ENCODE results near the gene DBH.

The DBH gene

DNA sequence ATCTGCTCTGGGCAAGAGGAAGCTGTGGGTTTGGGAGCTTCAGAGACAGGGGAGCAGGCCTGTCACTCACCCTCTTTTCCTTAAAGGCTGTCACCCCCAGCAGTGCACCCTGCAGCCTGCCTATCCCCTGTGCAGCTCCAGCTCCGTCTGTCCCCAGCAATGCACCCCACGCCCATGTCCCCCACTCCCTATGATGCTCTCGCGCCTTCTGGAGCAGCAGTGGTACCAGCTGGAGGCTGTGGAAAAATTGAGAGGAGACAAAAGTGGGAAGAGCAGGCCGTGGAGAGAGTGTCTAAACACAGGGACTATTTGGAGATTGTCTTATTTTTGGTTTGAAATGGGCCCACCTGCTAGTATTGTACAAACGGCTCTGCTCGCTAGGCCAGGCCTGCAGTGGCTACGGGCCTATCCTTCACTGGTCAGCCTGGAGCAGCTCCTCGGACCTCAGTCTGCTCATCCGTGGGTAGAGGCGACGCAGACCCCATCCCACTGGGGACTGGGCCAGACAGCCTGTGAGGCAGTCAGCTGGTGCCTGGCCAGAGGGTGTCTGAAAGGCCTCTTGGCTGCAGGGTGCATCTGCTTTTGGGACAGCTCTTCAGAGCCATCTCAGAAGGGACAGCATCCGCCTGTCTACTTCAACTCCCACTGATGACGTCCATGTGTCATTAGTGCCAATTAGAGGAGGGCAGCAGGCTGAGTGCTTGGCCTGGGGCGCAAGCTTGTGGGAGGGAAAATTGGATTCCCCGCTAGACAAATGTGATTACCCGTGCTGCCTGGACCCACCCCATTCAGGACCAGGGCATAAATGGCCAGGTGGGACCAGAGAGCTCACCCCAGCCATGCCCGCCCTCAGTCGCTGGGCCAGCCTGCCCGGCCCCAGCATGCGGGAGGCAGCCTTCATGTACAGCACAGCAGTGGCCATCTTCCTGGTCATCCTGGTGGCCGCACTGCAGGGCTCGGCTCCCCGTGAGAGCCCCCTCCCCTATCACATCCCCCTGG is at the start of gene DBH:
DBH (plus strand) TSS at position 831 of the 999 bp plus-strand sequence; CDS start at position 840, 9 bp downstream.
- H3K4me3 ChIP-seq (replicated peaks; ENCODE audit: low read depth, low read length), result no peak within 1 kb of the TSS
- TF ChIP-seq, protein P1, sequence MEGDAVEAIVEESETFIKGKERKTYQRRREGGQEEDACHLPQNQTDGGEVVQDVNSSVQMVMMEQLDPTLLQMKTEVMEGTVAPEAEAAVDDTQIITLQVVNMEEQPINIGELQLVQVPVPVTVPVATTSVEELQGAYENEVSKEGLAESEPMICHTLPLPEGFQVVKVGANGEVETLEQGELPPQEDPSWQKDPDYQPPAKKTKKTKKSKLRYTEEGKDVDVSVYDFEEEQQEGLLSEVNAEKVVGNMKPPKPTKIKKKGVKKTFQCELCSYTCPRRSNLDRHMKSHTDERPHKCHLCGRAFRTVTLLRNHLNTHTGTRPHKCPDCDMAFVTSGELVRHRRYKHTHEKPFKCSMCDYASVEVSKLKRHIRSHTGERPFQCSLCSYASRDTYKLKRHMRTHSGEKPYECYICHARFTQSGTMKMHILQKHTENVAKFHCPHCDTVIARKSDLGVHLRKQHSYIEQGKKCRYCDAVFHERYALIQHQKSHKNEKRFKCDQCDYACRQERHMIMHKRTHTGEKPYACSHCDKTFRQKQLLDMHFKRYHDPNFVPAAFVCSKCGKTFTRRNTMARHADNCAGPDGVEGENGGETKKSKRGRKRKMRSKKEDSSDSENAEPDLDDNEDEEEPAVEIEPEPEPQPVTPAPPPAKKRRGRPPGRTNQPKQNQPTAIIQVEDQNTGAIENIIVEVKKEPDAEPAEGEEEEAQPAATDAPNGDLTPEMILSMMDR (IDR thresholded peaks at IDR 0.05; ENCODE audit: low read length, missing control alignments), result no peak
- no peak for DNase-seq (ENCODE audit: low read depth)

DNA sequence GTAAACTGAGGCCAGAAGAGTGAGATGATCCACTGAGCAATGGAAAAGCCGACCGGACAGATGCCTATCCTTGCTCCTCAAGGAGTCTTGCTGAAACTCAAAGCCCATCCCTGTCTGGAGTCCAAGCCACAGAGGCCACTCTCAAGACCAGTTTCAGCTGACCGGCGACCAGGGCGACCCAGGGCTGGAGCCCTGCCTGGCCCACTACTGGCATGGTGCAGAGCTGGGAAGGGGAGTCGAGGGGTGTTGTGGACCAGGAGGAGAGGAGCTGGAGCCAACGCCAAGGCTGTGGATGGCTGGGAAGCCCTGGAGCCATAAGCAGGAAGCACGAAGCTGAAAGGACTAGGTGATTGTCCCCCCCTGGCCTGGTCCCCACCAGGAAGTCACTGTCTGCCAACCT is 49.1 kb upstream of the DBH start:
- TF ChIP-seq, protein P1 (IDR thresholded peaks at IDR 0.05; ENCODE audit: low read length, missing control alignments), result no peak
- DNase-seq (ENCODE audit: low read depth), result no peak
- H3K4me3 ChIP-seq (replicated peaks; ENCODE audit: low read depth, low read length), result no peak overlapping the region

DNA sequence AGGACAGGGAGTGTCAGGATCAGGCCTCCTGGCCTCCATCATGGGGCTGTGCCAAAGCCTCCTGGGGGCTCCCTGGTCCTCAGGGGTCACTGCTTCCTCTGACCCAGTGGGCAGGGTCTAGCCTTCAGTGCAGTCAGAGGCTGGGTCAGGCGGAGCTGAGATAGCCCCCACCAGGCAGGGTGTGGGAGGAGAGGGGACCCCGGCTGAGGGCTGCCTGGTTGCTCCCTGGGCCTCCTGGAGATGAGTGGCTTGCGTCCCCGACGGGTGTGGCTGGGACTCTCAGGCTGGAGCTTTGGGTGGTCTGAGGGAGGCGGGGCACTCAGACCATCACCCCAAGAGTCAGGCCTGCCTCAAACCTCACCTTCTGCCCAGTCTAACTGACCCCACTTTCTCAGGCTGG is 48.7 kb upstream of the DBH start:
- H3K4me3 ChIP-seq (replicated peaks; ENCODE audit: low read depth, low read length), result no peak overlapping the region
- TF ChIP-seq, protein P1 (IDR thresholded peaks at IDR 0.05; ENCODE audit: low read length, missing control alignments), result no peak
- DNase-seq (ENCODE audit: low read depth), result no peak

DNA sequence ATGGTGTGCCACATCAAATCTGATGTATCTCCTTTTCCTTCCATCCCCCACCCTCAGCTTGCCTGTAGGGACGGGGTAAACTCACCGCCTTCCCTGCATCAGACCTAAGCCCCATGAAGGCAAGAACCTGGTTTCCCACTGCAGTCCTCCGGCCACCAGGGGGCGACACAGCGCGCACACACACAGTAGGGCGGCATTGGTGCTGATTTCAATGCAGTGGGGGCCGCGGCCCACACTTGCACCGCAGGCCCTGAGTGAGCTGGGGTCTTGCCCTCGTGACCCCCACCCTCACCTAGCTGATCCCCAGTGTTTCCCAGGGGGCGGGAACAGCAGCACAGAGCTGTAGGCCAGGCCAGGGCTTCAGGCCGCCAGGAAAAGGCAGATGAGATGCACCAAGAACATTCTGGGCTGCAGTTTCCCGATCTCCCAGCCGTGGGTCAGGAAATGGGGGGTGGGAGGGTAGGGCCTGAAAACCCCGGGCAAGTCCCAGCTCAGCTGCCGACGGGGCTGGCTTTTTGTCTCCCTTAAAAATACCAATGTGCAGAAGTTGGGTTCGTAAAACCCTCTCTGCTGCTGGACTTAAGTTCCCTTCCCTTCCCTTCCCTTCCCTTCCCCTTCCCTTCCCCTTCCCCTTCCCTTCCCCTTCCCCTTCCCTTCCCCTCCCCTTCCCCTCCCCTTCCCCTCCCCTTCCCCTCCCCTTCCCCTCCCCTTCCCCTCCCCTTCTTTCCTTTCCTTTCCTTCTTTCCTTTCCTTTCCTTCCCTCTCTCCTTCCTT is 46.5 kb upstream of the DBH start:
- H3K4me3 ChIP-seq (replicated peaks; ENCODE audit: low read depth, low read length), result no peak overlapping the region
- DNase-seq (ENCODE audit: low read depth), result no peak
- TF ChIP-seq, protein P1 (IDR thresholded peaks at IDR 0.05; ENCODE audit: low read length, missing control alignments), result peak; percentile 40

DNA sequence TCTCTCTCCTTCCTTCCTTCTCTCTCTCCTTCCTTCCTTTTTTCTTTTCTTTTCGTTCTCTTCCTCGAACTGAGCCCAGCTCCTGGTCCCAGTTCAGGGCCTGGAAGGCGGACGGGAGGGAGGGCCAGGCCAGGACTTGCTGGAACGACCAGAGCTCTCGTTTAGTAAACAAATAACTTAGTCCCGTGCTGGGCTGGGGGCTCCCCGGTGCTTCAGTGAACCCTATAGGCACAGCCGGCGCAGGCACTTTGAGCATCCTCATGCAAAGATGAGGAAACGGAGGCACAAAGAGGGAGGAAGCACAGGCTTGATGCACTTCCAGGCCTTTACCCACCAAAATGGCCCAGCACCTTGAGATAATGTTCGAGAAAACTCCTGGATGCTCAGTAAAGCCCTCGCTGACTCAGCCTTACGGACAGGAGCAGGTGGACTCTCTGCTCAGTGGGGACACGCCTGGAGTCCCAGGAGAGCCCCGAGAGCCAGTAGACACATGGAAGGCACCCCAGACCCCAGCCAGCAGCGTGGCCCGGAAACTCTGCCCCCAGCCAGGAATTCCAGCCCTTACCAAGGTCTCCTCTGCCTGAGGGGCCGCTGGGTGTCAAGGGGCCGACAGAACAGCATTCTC is 45.8 kb upstream of the DBH start:
- TF ChIP-seq, protein P1 (IDR thresholded peaks at IDR 0.05; ENCODE audit: low read length, missing control alignments), result no peak
- DNase-seq (ENCODE audit: low read depth), result no peak
- H3K4me3 ChIP-seq (replicated peaks; ENCODE audit: low read depth, low read length), result no peak overlapping the region

DNA sequence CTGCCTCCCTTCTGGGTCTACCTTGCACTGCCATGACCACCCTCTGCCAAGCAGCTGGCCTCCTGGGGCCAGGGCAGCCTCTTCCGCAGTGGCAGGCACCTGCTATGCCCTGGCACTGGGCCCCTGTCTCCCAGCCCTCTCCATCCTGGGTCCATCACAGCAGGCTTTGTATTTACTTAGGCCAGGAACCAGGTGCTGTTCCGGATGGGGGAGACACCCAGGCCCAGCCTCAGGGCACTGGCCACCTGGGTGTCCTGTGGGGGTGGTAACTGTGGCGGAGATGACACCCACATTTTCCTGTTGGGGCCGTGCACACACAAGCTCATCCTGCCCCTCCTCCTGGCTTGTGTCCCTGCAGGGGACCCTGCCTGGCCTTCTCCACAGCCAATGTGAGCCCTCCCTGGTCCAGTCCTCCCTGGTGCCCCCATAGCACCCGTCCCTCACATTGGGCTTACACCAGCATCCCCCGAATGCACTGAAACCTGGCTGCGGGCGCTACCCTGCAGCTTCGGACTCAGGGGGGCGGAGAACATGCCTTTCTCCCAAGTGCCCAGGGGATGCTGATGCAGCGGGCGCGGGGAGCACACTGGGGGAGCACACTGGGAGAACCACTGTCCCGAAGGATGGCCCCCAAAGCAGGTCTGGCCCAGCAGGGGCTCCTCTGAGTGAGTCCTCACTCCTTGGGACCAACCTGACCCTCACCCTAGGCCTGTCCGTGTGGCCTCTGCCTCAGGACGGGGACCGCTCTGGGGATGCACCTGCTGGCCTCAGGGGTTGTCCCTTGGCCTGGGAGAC is 44.9 kb upstream of the DBH start:
- no peak for DNase-seq (ENCODE audit: low read depth)
- H3K4me3 ChIP-seq (replicated peaks; ENCODE audit: low read depth, low read length), result no peak overlapping the region
- TF ChIP-seq, protein P1 (IDR thresholded peaks at IDR 0.05; ENCODE audit: low read length, missing control alignments), result no peak

Measured in fibroblast of pulmonary artery (primary cell).